LNCAP (cell line): ENCODE measurements around the gene STH.

ENCODE experiments used
- TF ChIP-seq, protein P1 (sequence below): fragments of 450-650 bp; IDR thresholded peaks from 2 replicates; pipeline ENCODE4 v1.5.1; 2017; ENCODE audit warnings: mild to moderate bottlenecking

STH gene

DNA sequence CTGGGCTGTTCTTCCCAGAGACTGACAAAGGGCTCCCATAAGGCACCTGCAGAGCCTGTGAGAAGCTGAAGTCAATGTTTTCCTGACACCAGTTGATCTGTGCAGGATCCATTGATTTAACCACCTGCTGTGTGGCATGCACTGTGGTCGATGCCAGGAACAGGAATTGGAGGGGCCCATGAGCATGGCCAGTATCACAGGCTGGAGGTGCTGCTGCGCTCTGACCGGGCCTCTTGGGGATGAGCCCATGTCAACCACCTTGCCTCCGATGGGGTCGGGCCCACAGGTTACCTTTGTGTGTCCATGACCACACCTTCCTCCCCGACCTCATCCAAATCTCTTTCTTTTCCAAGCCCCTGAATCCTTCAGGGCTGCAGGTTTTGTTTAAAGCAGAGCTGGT is 18.2 kb upstream of the STH start:
- TF ChIP-seq, protein P1, sequence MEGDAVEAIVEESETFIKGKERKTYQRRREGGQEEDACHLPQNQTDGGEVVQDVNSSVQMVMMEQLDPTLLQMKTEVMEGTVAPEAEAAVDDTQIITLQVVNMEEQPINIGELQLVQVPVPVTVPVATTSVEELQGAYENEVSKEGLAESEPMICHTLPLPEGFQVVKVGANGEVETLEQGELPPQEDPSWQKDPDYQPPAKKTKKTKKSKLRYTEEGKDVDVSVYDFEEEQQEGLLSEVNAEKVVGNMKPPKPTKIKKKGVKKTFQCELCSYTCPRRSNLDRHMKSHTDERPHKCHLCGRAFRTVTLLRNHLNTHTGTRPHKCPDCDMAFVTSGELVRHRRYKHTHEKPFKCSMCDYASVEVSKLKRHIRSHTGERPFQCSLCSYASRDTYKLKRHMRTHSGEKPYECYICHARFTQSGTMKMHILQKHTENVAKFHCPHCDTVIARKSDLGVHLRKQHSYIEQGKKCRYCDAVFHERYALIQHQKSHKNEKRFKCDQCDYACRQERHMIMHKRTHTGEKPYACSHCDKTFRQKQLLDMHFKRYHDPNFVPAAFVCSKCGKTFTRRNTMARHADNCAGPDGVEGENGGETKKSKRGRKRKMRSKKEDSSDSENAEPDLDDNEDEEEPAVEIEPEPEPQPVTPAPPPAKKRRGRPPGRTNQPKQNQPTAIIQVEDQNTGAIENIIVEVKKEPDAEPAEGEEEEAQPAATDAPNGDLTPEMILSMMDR, result no peak

DNA sequence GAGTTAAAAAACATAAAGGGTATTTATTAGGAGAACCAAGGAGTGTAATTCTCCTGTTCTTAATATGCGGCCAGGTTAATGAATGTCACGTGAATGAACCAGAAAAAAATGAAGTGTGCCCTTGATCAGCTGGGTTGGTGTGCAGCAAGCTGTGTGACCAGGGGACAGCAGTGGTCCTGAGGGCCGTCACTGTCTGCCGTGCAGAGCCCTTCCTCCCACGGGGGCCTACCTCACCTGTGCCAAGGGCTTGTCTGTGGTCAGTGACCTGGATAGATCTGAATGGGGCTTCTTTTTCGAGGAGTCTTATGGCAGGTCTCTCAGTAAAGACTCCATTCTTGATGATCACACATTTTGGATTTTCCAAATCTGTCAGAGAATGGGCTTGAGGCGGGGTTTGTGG is 17.7 kb upstream of the STH start:
- TF ChIP-seq, protein P1, result no peak

DNA sequence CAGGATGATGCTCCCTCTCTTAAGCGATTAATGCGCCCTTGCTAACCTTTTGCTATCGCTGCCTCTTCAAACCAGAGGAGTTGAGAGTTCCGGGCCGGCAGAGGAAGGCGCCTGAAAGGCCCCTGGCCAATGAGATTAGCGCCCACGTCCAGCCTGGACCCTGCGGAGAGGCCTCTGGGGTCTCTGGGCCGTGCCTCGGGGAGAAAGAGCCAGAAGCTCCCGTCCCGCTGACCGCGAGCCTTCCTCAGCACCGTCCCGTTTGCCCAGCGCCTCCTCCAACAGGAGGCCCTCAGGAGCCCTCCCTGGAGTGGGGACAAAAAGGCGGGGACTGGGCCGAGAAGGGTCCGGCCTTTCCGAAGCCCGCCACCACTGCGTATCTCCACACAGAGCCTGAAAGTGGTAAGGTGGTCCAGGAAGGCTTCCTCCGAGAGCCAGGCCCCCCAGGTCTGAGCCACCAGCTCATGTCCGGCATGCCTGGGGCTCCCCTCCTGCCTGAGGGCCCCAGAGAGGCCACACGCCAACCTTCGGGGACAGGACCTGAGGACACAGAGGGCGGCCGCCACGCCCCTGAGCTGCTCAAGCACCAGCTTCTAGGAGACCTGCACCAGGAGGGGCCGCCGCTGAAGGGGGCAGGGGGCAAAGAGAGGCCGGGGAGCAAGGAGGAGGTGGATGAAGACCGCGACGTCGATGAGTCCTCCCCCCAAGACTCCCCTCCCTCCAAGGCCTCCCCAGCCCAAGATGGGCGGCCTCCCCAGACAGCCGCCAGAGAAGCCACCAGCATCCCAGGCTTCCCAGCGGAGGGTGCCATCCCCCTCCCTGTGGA is 16.0 kb upstream of the STH start:
- TF ChIP-seq, protein P1, result no peak

DNA sequence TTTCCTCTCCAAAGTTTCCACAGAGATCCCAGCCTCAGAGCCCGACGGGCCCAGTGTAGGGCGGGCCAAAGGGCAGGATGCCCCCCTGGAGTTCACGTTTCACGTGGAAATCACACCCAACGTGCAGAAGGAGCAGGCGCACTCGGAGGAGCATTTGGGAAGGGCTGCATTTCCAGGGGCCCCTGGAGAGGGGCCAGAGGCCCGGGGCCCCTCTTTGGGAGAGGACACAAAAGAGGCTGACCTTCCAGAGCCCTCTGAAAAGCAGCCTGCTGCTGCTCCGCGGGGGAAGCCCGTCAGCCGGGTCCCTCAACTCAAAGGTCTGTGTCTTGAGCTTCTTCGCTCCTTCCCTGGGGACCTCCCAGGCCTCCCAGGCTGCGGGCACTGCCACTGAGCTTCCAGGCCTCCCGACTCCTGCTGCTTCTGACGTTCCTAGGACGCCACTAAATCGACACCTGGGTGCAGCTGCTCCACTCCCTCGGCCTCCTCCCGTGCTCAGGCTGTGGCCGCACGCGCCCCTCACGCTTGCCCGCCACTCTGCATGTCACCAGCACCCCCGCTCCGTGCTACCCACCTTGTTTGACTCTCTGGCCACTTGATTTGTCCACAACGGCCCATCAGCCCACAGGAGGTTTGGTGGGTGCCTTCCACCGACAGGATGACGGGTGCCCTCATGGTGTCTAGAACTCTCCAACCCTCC is 15.3 kb upstream of the STH start:
- TF ChIP-seq, protein P1, result no peak

DNA sequence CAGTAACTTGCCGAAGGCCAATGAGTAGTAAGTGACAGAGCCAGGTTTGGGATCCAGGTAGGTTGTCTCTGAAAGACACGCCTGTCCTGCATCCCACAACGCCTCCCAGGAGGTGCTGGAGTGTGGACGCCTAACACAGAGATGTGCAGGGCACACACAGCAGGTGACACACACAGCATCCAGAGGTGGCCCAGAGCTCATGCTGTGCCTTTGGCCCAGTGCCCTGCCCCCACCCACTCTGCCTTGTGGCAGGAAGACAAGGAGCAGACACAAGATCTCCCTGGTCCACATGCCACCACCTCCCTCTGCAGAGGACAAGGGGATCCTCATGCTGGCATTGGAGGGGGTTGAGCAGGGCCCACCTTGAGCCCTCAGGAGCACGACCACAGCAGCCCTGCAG is 14.7 kb upstream of the STH start:
- TF ChIP-seq, protein P1, result no peak

DNA sequence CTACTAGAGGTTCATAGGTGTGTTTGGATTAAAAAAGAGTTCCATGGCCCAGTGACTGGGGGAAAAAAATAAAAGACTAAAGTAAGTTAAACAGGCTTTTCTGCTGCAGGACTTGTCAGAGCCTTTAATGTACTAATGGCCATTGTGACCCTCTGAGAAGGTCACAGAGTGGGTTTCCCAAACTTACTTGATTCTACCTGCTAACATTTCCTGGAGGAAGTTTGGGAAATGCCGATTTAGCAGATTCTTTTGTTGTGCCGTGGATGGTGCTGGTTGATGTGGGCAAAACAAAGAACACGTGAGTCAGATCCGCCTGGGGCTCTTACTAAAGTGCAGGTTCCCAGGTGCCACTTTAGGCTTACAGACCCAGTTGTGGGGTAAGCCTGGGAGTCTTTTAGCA is 13.6 kb upstream of the STH start:
- TF ChIP-seq, protein P1, result no peak

DNA sequence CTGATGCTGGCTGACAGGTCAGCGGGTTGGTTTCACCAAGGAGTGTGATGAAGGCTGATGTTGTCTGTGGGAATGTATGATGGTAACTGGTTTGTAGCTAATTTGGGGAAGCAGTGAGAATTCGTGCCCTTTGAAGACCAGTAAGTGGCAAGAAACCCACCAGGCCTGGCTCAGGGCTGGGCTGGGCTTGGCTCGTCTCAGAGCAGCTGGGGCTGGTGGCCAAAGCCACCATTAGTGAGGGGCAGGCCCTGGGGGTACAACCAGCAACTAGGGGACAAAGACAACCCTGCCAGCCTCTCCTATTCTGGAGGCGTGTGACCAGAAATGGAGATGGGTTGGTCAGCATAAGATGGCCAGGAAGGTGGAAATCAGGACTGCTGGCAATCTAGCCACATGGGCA is 13.0 kb upstream of the STH start:
- TF ChIP-seq, protein P1, result no peak
